ENCODE data around the gene PLA2G2F.

DNA sequence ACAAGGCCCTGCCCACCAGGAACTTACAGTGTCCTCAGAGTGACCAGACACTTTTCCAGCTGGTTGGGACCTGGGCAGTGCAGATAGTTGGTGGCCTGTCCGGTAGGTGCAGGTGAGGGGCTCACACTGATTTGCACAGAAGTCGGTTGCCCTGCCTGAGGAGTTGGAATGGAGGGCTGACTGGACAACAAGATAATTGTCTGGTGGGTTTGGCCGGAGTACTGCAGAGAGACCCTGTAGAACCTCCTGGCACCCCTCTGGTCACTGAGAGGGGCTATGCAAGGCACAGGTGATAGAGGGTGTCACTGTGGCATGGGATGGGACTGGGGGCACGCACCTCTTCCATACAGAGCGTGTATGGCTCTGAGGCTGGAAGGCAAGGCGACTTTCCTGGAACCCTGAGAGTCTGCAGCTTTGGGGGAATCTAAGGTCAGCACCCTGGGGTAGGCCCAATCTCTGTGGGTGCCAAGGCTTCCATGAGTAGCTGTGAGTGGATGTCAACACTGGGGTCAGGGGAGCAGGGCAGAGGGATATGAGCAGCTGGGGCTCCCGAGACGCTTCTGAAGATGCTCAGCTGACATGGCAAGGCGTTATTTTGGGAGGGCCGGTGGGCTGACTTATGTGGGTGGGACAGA lies 12.2 kb upstream of the PLA2G2F start:
- TF ChIP-seq POLR2A (IDR thresholded peaks at IDR 0.05; ENCODE audit: low read length) (no peak), NR3C1 (IDR thresholded peaks at IDR 0.05) (no peak), CBX8 (IDR thresholded peaks at IDR 0.05) (no peak), RFX5 (IDR thresholded peaks at IDR 0.05) (no peak)
- TF ChIP-seq, protein P1, sequence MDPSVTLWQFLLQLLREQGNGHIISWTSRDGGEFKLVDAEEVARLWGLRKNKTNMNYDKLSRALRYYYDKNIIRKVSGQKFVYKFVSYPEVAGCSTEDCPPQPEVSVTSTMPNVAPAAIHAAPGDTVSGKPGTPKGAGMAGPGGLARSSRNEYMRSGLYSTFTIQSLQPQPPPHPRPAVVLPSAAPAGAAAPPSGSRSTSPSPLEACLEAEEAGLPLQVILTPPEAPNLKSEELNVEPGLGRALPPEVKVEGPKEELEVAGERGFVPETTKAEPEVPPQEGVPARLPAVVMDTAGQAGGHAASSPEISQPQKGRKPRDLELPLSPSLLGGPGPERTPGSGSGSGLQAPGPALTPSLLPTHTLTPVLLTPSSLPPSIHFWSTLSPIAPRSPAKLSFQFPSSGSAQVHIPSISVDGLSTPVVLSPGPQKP (IDR thresholded peaks at IDR 0.05; ENCODE audit: low read depth, low read length) = no peak
- TF ChIP-seq, protein P2, sequence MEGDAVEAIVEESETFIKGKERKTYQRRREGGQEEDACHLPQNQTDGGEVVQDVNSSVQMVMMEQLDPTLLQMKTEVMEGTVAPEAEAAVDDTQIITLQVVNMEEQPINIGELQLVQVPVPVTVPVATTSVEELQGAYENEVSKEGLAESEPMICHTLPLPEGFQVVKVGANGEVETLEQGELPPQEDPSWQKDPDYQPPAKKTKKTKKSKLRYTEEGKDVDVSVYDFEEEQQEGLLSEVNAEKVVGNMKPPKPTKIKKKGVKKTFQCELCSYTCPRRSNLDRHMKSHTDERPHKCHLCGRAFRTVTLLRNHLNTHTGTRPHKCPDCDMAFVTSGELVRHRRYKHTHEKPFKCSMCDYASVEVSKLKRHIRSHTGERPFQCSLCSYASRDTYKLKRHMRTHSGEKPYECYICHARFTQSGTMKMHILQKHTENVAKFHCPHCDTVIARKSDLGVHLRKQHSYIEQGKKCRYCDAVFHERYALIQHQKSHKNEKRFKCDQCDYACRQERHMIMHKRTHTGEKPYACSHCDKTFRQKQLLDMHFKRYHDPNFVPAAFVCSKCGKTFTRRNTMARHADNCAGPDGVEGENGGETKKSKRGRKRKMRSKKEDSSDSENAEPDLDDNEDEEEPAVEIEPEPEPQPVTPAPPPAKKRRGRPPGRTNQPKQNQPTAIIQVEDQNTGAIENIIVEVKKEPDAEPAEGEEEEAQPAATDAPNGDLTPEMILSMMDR (IDR thresholded peaks at IDR 0.05) = no peak
